Nephron progenitor cell (in vitro differentiated cells): Measurements from ENCODE around the gene HMCN1.
"Not testable (repeated sequence)": the region's sequence is repeated elsewhere in the genome, so short reads cannot be mapped to it uniquely, and the experiment has no call there.

Source experiments
- DNase-seq: peaks from one replicate; pipeline ENCODE4 v3.0.0; 2021
- H3K27ac Mint-ChIP-seq: 2 replicates; pipeline ENCODE4 v1.8.0; 2021; ENCODE audit warnings: mild to moderate bottlenecking, moderate library complexity, mixed read lengths
- H3K27me3 Mint-ChIP-seq: 2 replicates; pipeline ENCODE4 v1.8.0; 2021; ENCODE audit warnings: mild to moderate bottlenecking, low read depth, mixed read lengths; ENCODE audit not compliant: poor library complexity
- H3K36me3 Mint-ChIP-seq: 2 replicates; pipeline ENCODE4 v1.8.0; 2021; ENCODE audit warnings: low read depth, mixed read lengths
- H3K4me1 Mint-ChIP-seq: 2 replicates; pipeline ENCODE4 v1.8.0; 2021; ENCODE audit warnings: mixed read lengths
- H3K4me3 Mint-ChIP-seq: 2 replicates; pipeline ENCODE4 v1.8.0; 2021; ENCODE audit warnings: mild to moderate bottlenecking, moderate library complexity, mixed read lengths
- H3K9me3 Mint-ChIP-seq: 2 replicates; pipeline ENCODE4 v1.8.0; 2021; ENCODE audit warnings: mild to moderate bottlenecking, moderate library complexity, mixed read lengths
- CTCF ChIP-seq: fragments of 200-600 bp; sonication (generic); IDR thresholded peaks from 2 replicates; pipeline ENCODE4 v1.5.0; 2021; ENCODE audit warnings: antibody characterized with exemption

The HMCN1 gene

GRCh38 chr1:185787238-185787637 lies 53.0 kb downstream of the HMCN1 start:
- Mint-ChIP-seq H3K4me3 (no peak overlapping the region), H3K27me3 (no peaks in the 10 kb centered on the region), H3K9me3 (peaks cover 23% of the 10 kb centered on the region), H3K4me1 (peaks cover 45% of the 10 kb centered on the region), H3K36me3 (peaks cover 37% of the 10 kb centered on the region), H3K27ac (peak overlapping the region; percentile 92)
- TF ChIP-seq CTCF = no peak
- DNase-seq = no peak

GRCh38 chr1:185788386-185788785 lies 54.2 kb downstream of the HMCN1 start:
- Mint-ChIP-seq H3K27me3 (no peaks in the 10 kb centered on the region), H3K4me3 (no peak overlapping the region)
- no peak for TF ChIP-seq CTCF

GRCh38 chr1:185789501-185790193 lies 55.5 kb downstream of the HMCN1 start:
- DNase-seq = no peak
- H3K4me1 Mint-ChIP-seq = peaks cover 45% of the 10 kb centered on the region
- peak overlapping the region; percentile 96 for H3K27ac Mint-ChIP-seq

More at GRCh38 chr1:185788386-185788785, 54.2 kb downstream of the HMCN1 start:
- Mint-ChIP-seq H3K36me3 (peaks cover 26% of the 10 kb centered on the region), H3K27ac (no peak overlapping the region), H3K4me1 (peaks cover 45% of the 10 kb centered on the region), H3K9me3 (peaks cover 13% of the 10 kb centered on the region)
- DNase-seq = no peak

GRCh38 chr1:185790194-185790735 lies 56.1 kb downstream of the HMCN1 start:
- no peak for TF ChIP-seq CTCF
- peaks cover 17% of the 10 kb centered on the region for H3K9me3 Mint-ChIP-seq
- peak overlapping the region; percentile 96 for H3K27ac Mint-ChIP-seq
- no peaks in the 10 kb centered on the region for H3K27me3 Mint-ChIP-seq
- H3K4me3 Mint-ChIP-seq = peak overlapping the region; percentile 12
- H3K4me1 Mint-ChIP-seq = peaks cover 45% of the 10 kb centered on the region
- peaks cover 21% of the 10 kb centered on the region for H3K36me3 Mint-ChIP-seq
- DNase-seq = no peak

More at GRCh38 chr1:185789501-185790193, 55.5 kb downstream of the HMCN1 start:
- peaks cover 13% of the 10 kb centered on the region for H3K9me3 Mint-ChIP-seq
- H3K36me3 Mint-ChIP-seq = peaks cover 21% of the 10 kb centered on the region
- no peaks in the 10 kb centered on the region for H3K27me3 Mint-ChIP-seq
- H3K4me3 Mint-ChIP-seq = peak overlapping the region; percentile 25
- no peak for TF ChIP-seq CTCF

- Mint-ChIP-seq H3K9me3 (peaks cover 28% of the 10 kb centered on the region), H3K4me3 (no peak overlapping the region), H3K36me3 (peaks cover 32% of the 10 kb centered on the region), H3K27me3 (no peaks in the 10 kb centered on the region), H3K4me1 (peaks cover 34% of the 10 kb centered on the region), H3K27ac (no peak overlapping the region)
- no peak for TF ChIP-seq CTCF
- DNase-seq = no peak
Observed at GRCh38 chr1:185792040-185792439, 57.8 kb downstream of the HMCN1 start.

- H3K27ac Mint-ChIP-seq, DNase-seq, H3K4me1 Mint-ChIP-seq, H3K4me3 Mint-ChIP-seq, H3K27me3 Mint-ChIP-seq: not testable (repeated sequence)
- Mint-ChIP-seq H3K9me3 (peaks cover 49% of the 10 kb centered on the region), H3K36me3 (peaks cover 52% of the 10 kb centered on the region)
Observed at GRCh38 chr1:185794495-185794894, 60.3 kb downstream of the HMCN1 start.
